HG02885 (cell line): Measurements from ENCODE around the gene HSF4.
"Not testable (repeated sequence)": the region's sequence is repeated elsewhere in the genome, so short reads cannot be mapped to it uniquely, and the experiment has no call there.

Experiments
- ATAC-seq: cut with Tn5 transposase; IDR thresholded peaks from one replicate; pipeline ENCODE4 v1.9.1; 2021; ENCODE audit warnings: mild to moderate bottlenecking; ENCODE audit not compliant: unreplicated experiment, poor library complexity

Gene HSF4

GRCh38 chr16:67164599-67165061 lies at the start of gene HSF4:
HSF4 (plus strand) TSS chr16:67164745; CDS start chr16:67164812, 67 bp downstream.
- no peak for ATAC-seq

GRCh38 chr16:67114793-67115192 lies 49.8 kb upstream of the HSF4 start:
- no peak for ATAC-seq

GRCh38 chr16:67115639-67116038 lies 48.9 kb upstream of the HSF4 start:
- no peak for ATAC-seq

- no peak for ATAC-seq
These were observed 47.9 kb upstream of the HSF4 start for GRCh38 chr16:67116388-67117311.

- no peak for ATAC-seq
These were observed 46.8 kb upstream of the HSF4 start for GRCh38 chr16:67117716-67118115.

- ATAC-seq, result no peak
These were observed 44.5 kb upstream of the HSF4 start for GRCh38 chr16:67120025-67120424.

GRCh38 chr16:67122799-67123198 lies 41.7 kb upstream of the HSF4 start:
- not testable (repeated sequence) for ATAC-seq

- ATAC-seq, result no peak
These were observed 36.1 kb upstream of the HSF4 start for GRCh38 chr16:67128417-67128816.

- no peak for ATAC-seq
These were observed 35.7 kb upstream of the HSF4 start for GRCh38 chr16:67128887-67129286.

GRCh38 chr16:67129422-67129821 lies 35.1 kb upstream of the HSF4 start:
- ATAC-seq, result no peak

- ATAC-seq, result no peak
These were observed 26.9 kb upstream of the HSF4 start for GRCh38 chr16:67137605-67138004.

- ATAC-seq, result no peak
These were observed 23.2 kb upstream of the HSF4 start for GRCh38 chr16:67141391-67141790.

- no peak for ATAC-seq
These were observed 22.2 kb upstream of the HSF4 start for GRCh38 chr16:67142342-67142741.

- no peak for ATAC-seq
These were observed 19.6 kb upstream of the HSF4 start for GRCh38 chr16:67144943-67145342.

- ATAC-seq, result no peak
These were observed 18.8 kb upstream of the HSF4 start for GRCh38 chr16:67145746-67146145.

GRCh38 chr16:67146523-67147357 lies 17.8 kb upstream of the HSF4 start:
- no peak for ATAC-seq

- ATAC-seq, result no peak
These were observed 17.0 kb upstream of the HSF4 start for GRCh38 chr16:67147437-67148140.

- ATAC-seq, result no peak
These were observed 16.3 kb upstream of the HSF4 start for GRCh38 chr16:67148221-67148620.

GRCh38 chr16:67148656-67149275 lies 15.8 kb upstream of the HSF4 start:
- ATAC-seq, result no peak
